ENCODE measurements around the gene OTOGL.
"Not testable (repeated sequence)": the region's sequence is repeated elsewhere in the genome, so short reads cannot be mapped to it uniquely, and the experiment has no call there.

DNA sequence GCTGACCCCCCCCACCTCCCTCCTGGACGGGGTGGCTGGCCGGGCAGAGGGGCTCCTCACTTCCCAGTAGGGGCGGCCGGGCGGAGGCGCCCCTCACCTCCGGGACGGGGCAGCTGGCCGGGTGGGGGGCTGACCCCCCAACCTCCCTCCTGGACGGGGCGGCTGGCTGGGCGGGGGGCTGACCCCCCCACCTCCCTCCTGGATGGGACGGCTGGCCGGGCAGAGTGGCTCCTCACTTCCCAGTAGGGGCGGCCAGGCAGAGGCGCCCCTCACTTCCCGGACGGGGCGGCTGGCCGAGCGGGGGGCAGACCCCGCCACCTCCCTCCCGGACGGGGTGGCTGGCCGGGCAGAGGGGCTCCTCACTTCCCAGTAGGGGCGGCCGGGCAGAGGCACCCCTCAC lies 208.1 kb downstream of the OTOGL start:
- TF ChIP-seq, protein P1, sequence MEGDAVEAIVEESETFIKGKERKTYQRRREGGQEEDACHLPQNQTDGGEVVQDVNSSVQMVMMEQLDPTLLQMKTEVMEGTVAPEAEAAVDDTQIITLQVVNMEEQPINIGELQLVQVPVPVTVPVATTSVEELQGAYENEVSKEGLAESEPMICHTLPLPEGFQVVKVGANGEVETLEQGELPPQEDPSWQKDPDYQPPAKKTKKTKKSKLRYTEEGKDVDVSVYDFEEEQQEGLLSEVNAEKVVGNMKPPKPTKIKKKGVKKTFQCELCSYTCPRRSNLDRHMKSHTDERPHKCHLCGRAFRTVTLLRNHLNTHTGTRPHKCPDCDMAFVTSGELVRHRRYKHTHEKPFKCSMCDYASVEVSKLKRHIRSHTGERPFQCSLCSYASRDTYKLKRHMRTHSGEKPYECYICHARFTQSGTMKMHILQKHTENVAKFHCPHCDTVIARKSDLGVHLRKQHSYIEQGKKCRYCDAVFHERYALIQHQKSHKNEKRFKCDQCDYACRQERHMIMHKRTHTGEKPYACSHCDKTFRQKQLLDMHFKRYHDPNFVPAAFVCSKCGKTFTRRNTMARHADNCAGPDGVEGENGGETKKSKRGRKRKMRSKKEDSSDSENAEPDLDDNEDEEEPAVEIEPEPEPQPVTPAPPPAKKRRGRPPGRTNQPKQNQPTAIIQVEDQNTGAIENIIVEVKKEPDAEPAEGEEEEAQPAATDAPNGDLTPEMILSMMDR (IDR thresholded peaks at IDR 0.05) = not testable (repeated sequence)
- TF ChIP-seq ZFX (IDR thresholded peaks at IDR 0.05; ENCODE audit: borderline replicate concordance) = not testable (repeated sequence)
